BLaER1 treated with 17β-estradiol and CSF1 and Interleukin-3, amounts not matched to agents 10 nM and 100 nM (cell line): ENCODE measurements around the gene TMEM272.
A peak's percentile ranks its signal among the peaks of the same experiment; 100 is the strongest.

ENCODE experiments used
- H3K27ac ChIP-seq, 11 experiments: shearing (Covaris generic); formaldehyde crosslinking; 2 replicates each; pipeline ENCODE4 v1.8.1; 2022
- H3K27me3 ChIP-seq, 11 experiments: shearing (Covaris generic); formaldehyde crosslinking; 2 replicates each; pipeline ENCODE4 v1.8.1; 2022
- H3K36me3 ChIP-seq, 11 experiments: shearing (Covaris generic); formaldehyde crosslinking; 2 replicates each; pipeline ENCODE4 v1.8.1; 2022
- H3K4me1 ChIP-seq, 10 experiments: shearing (Covaris generic); formaldehyde crosslinking; 2 replicates each; pipeline ENCODE4 v1.8.1; 2022
- H3K4me2 ChIP-seq, 11 experiments: shearing (Covaris generic); formaldehyde crosslinking; 2 replicates each; pipeline ENCODE4 v1.8.1; 2022
- H3K4me3 ChIP-seq, 10 experiments: shearing (Covaris generic); formaldehyde crosslinking; 2 replicates each; pipeline ENCODE4 v1.8.1; 2022
- H3K9ac ChIP-seq, 11 experiments: shearing (Covaris generic); formaldehyde crosslinking; 2 replicates each; pipeline ENCODE4 v1.8.1; 2022
- H3K9me3 ChIP-seq, 11 experiments: shearing (Covaris generic); formaldehyde crosslinking; replicated peaks in 1 of 11; 2 replicates each; pipeline ENCODE4 v1.8.1; 2022
- H4K20me1 ChIP-seq, 11 experiments: shearing (Covaris generic); formaldehyde crosslinking; 2 replicates each; pipeline ENCODE4 v1.8.1; 2022
- Cebpa-rat ChIP-seq, 11 experiments: shearing (Covaris generic); IDR thresholded peaks; 2 replicates each; pipeline ENCODE4 v1.8.1; 2022

Gene TMEM272

GRCh38 chr13:51844862-51845573 lies at the start of gene TMEM272:
TSS of gene TMEM272 (minus strand) at chr13:51845177. CDS start at chr13:51838530, 6,647 bp downstream.
- Histone ChIP-seq H3K27me3 (no peaks in the 10 kb centered on the region), H3K4me3 (no peak within 1 kb of the TSS), H3K27ac (no peak within 1 kb of the TSS), H3K4me2 (no peak within 1 kb of the TSS), H3K9ac (no peak within 1 kb of the TSS), H3K4me1 (peaks cover 0 to 14% (median 0%) of the 10 kb centered on the region in 10 experiments; a peak in 3 of 20 replicates), H3K9me3 (peaks cover 0 to 12% (median 9%) of the 10 kb centered on the region in 11 experiments; a peak in 15 of 22 replicates), H4K20me1 (no peaks in the 10 kb centered on the region), H3K36me3 (no peaks in the 10 kb centered on the region)
- no peak for TF ChIP-seq Cebpa-rat (IDR thresholded peaks at IDR 0.05)

- Histone ChIP-seq H3K4me1 (peaks cover 0 to 12% (median 8%) of the 10 kb centered on the region in 10 experiments; a peak in 9 of 20 replicates), H3K27me3 (no peaks in the 10 kb centered on the region), H3K4me2 (no peak overlapping the region), H4K20me1 (no peaks in the 10 kb centered on the region), H3K9me3 (0 out of 22 replicates have a peak, but pooled peaks cover 0 to 7% (median 0%) of the 10 kb centered on the region in 11 experiments), H3K4me3 (no peak overlapping the region), H3K36me3 (no peaks in the 10 kb centered on the region), H3K9ac (no peak overlapping the region), H3K27ac (no peak overlapping the region)
- no peak for TF ChIP-seq Cebpa-rat (IDR thresholded peaks at IDR 0.05)
These were observed 49.3 kb upstream of the TMEM272 start for GRCh38 chr13:51894239-51894638.

GRCh38 chr13:51892657-51893056 lies 47.7 kb upstream of the TMEM272 start:
- no peak overlapping the region for H3K27ac ChIP-seq
- H3K4me3 ChIP-seq = no peak overlapping the region
- 0 out of 22 replicates have a peak, but pooled peaks cover 0 to 8% (median 0%) of the 10 kb centered on the region in 11 experiments for H3K9me3 ChIP-seq
- no peak overlapping the region for H3K4me2 ChIP-seq
- H3K27me3 ChIP-seq = no peaks in the 10 kb centered on the region
- H4K20me1 ChIP-seq = no peaks in the 10 kb centered on the region
- H3K36me3 ChIP-seq = no peaks in the 10 kb centered on the region
- no peak for TF ChIP-seq Cebpa-rat (IDR thresholded peaks at IDR 0.05)
- no peak overlapping the region for H3K9ac ChIP-seq
- H3K4me1 ChIP-seq = peaks cover 0 to 12% (median 8%) of the 10 kb centered on the region in 10 experiments; a peak in 9 of 20 replicates

GRCh38 chr13:51887468-51887867 lies 42.5 kb upstream of the TMEM272 start:
- H3K9me3 ChIP-seq = peaks cover 16 to 32% (median 26%) of the 10 kb centered on the region in 11 experiments
- TF ChIP-seq Cebpa-rat (IDR thresholded peaks at IDR 0.05) = no peak
- no peak overlapping the region for H3K9ac ChIP-seq
- H3K27ac ChIP-seq = no peak overlapping the region
- no peak overlapping the region for H3K4me2 ChIP-seq
- peaks cover 0 to 8% (median 0%) of the 10 kb centered on the region in 11 experiments; a peak in 1 of 22 replicates for H3K36me3 ChIP-seq
- no peaks in the 10 kb centered on the region for H3K4me1 ChIP-seq
- H3K4me3 ChIP-seq = no peak overlapping the region
- H4K20me1 ChIP-seq = no peaks in the 10 kb centered on the region
- H3K27me3 ChIP-seq = no peaks in the 10 kb centered on the region

- Histone ChIP-seq H3K27me3 (no peaks in the 10 kb centered on the region), H3K4me1 (peaks cover 0 to 5% (median 4%) of the 10 kb centered on the region in 10 experiments; a peak in 12 of 20 replicates), H3K9me3 (peaks cover 33 to 48% (median 38%) of the 10 kb centered on the region in 11 experiments), H3K27ac (no peak overlapping the region), H4K20me1 (no peaks in the 10 kb centered on the region), H3K9ac (no peak overlapping the region), H3K4me3 (no peak overlapping the region), H3K4me2 (no peak overlapping the region), H3K36me3 (peaks cover 0 to 8% (median 0%) of the 10 kb centered on the region in 11 experiments; a peak in 1 of 22 replicates)
- no peak for TF ChIP-seq Cebpa-rat (IDR thresholded peaks at IDR 0.05)
These were observed 40.7 kb upstream of the TMEM272 start for GRCh38 chr13:51885651-51886050.

- Histone ChIP-seq H3K27me3 (no peaks in the 10 kb centered on the region), H3K27ac (no peak overlapping the region)
- no peak for TF ChIP-seq Cebpa-rat (IDR thresholded peaks at IDR 0.05)
These were observed 38.2 kb upstream of the TMEM272 start for GRCh38 chr13:51883226-51883600.

GRCh38 chr13:51882570-51883225 lies 37.7 kb upstream of the TMEM272 start:
- Histone ChIP-seq H4K20me1 (no peaks in the 10 kb centered on the region), H3K4me2 (no peak overlapping the region), H3K4me3 (no peak overlapping the region), H3K27ac (no peak overlapping the region), H3K36me3 (peaks cover 0 to 8% (median 0%) of the 10 kb centered on the region in 11 experiments; a peak in 1 of 22 replicates), H3K4me1 (peaks cover 0 to 34% (median 20%) of the 10 kb centered on the region in 10 experiments; a peak in 13 of 20 replicates), H3K27me3 (no peaks in the 10 kb centered on the region), H3K9ac (no peak overlapping the region), H3K9me3 (peaks cover 33 to 40% (median 37%) of the 10 kb centered on the region in 11 experiments)
- no peak for TF ChIP-seq Cebpa-rat (IDR thresholded peaks at IDR 0.05)

More at GRCh38 chr13:51883226-51883600, 38.2 kb upstream of the TMEM272 start:
- Histone ChIP-seq H3K4me3 (no peak overlapping the region), H3K4me2 (no peak overlapping the region), H3K36me3 (peaks cover 0 to 8% (median 0%) of the 10 kb centered on the region in 11 experiments; a peak in 1 of 22 replicates), H3K9ac (no peak overlapping the region), H4K20me1 (no peaks in the 10 kb centered on the region), H3K9me3 (peaks cover 33 to 40% (median 37%) of the 10 kb centered on the region in 11 experiments), H3K4me1 (peaks cover 0 to 29% (median 17%) of the 10 kb centered on the region in 10 experiments; a peak in 13 of 20 replicates)

- H3K4me2 ChIP-seq = peak overlapping the region in 2 of 11 experiments; percentile 44 to 63; a peak in 5 of 22 replicates
- TF ChIP-seq Cebpa-rat (IDR thresholded peaks at IDR 0.05) = no peak
- peaks cover 33 to 40% (median 37%) of the 10 kb centered on the region in 11 experiments for H3K9me3 ChIP-seq
- H3K27ac ChIP-seq = no peak overlapping the region
- H4K20me1 ChIP-seq = no peaks in the 10 kb centered on the region
- no peaks in the 10 kb centered on the region for H3K27me3 ChIP-seq
- H3K9ac ChIP-seq = no peak overlapping the region
- H3K4me1 ChIP-seq = peaks cover 0 to 34% (median 20%) of the 10 kb centered on the region in 10 experiments; a peak in 13 of 20 replicates
- peaks cover 0 to 8% (median 0%) of the 10 kb centered on the region in 11 experiments; a peak in 1 of 22 replicates for H3K36me3 ChIP-seq
- H3K4me3 ChIP-seq = no peak overlapping the region
These were observed 36.3 kb upstream of the TMEM272 start for GRCh38 chr13:51881296-51881695.

- no peak overlapping the region for H3K27ac ChIP-seq
- peaks cover 0 to 34% (median 20%) of the 10 kb centered on the region in 10 experiments; a peak in 13 of 20 replicates for H3K4me1 ChIP-seq
These were observed 34.2 kb upstream of the TMEM272 start for GRCh38 chr13:51879133-51879532.

More at GRCh38 chr13:51879133-51879532, 34.2 kb upstream of the TMEM272 start:
- Histone ChIP-seq H3K9me3 (peaks cover 28 to 35% (median 29%) of the 10 kb centered on the region in 11 experiments), H3K4me3 (no peak overlapping the region), H4K20me1 (no peaks in the 10 kb centered on the region), H3K36me3 (peaks cover 0 to 8% (median 0%) of the 10 kb centered on the region in 11 experiments; a peak in 1 of 22 replicates), H3K4me2 (peak overlapping the region in 5 of 11 experiments; percentile 24 to 63 (median 38); a peak in 8 of 22 replicates), H3K9ac (no peak overlapping the region), H3K27me3 (no peaks in the 10 kb centered on the region)
- no peak for TF ChIP-seq Cebpa-rat (IDR thresholded peaks at IDR 0.05)
